Caco-2 (cell line): ENCODE measurements around the gene CCDC85C. TPM values are rescaled to one million over a fixed set of nuclear protein-coding genes. Genes with fewer than 3 reads are reported as not detected.

Source experiments
- BruUV-seq: library from RNA; stranded (reverse); fragments of 400-500 nt; replicated peaks from 2 replicates; lab custom pipeline; 2021; lab: Mats Ljungman, UMichigan
- CTCF ChIA-PET: fragments of 300-600 bp; sonication (Branson Sonifier 250); formaldehyde crosslinking; loops from one replicate; lab custom pipeline; 2022; ENCODE audit warnings: antibody characterized with exemption; lab: Charles Lee
- POLR2A ChIA-PET: fragments of 300-600 bp; sonication (Branson Sonifier 250); formaldehyde crosslinking; loops from one replicate; lab custom pipeline; 2022; ENCODE audit warnings: antibody characterized with exemption; lab: Charles Lee
- DNase-seq, 2 experiments: peaks; one replicate each; pipeline versions ENCODE4 v3.0.0 to v3.0.0-alpha.2; 2020 to 2022
- H3K27me3 ChIP-seq: replicated peaks from 2 replicates; pipeline ENCODE4 v1.6.0; 2011; ENCODE audit warnings: low read length; ENCODE audit not compliant: control insufficient read depth, insufficient read depth
- H3K36me3 ChIP-seq: 2 replicates; pipeline ENCODE4 v1.5.1; 2011; ENCODE audit warnings: low read length; ENCODE audit not compliant: control insufficient read depth, insufficient read depth
- H3K4me1 ChIP-seq: fragments of 250-450 bp; sonication (Bioruptor Pico); 2 replicates; pipeline ENCODE4 v1.5.1; 2020; ENCODE audit warnings: mild to moderate bottlenecking
- H3K4me3 ChIP-seq: 2 replicates; pipeline ENCODE4 v1.5.1; 2011; ENCODE audit warnings: low read depth, mild to moderate bottlenecking, control low read depth, low read length
- H3K9me3 ChIP-seq: fragments of 250-450 bp; sonication (Bioruptor Pico); 2 replicates; pipeline ENCODE4 v1.5.1; 2020; ENCODE audit warnings: mild to moderate bottlenecking, moderate library complexity
- H3K27ac Mint-ChIP-seq: one replicate; pipeline ENCODE4 v1.8.0; 2022; ENCODE audit warnings: mixed read lengths; ENCODE audit not compliant: unreplicated experiment
- H3K27me3 Mint-ChIP-seq: one replicate; pipeline ENCODE4 v1.8.0; 2022; ENCODE audit warnings: mixed read lengths; ENCODE audit not compliant: insufficient read depth, unreplicated experiment
- H3K36me3 Mint-ChIP-seq: one replicate; pipeline ENCODE4 v1.8.0; 2022; ENCODE audit warnings: mild to moderate bottlenecking, mixed read lengths; ENCODE audit not compliant: insufficient read depth, unreplicated experiment
- H3K4me1 Mint-ChIP-seq: one replicate; pipeline ENCODE4 v1.8.0; 2022; ENCODE audit warnings: low read depth, mixed read lengths; ENCODE audit not compliant: unreplicated experiment
- H3K4me3 Mint-ChIP-seq: one replicate; pipeline ENCODE4 v1.8.0; 2022; ENCODE audit warnings: mild to moderate bottlenecking, moderate library complexity, mixed read lengths; ENCODE audit not compliant: unreplicated experiment
- H3K9me3 Mint-ChIP-seq: one replicate; pipeline ENCODE4 v1.8.0; 2022; ENCODE audit warnings: mixed read lengths; ENCODE audit not compliant: unreplicated experiment
- CTCF ChIP-seq, 2 experiments: fragments of 200-600 bp in 1 of 2; IDR thresholded peaks; 1 replicate in 1 of 2; 2 replicates in 1 of 2; pipeline versions ENCODE4 v1.5.1 to v1.8.0; 2011 to 2022; ENCODE audit warnings: antibody characterized with exemption in 1 of 2, control low read depth in 1 of 2, inconsistent platforms in 1 of 2, low read depth in 1 of 2, low read length in 1 of 2, mild to moderate bottlenecking in 1 of 2, moderate library complexity in 1 of 2; ENCODE audit not compliant: insufficient read depth in 1 of 2, severe bottlenecking in 1 of 2, unreplicated experiment in 1 of 2
- intact Hi-C: fragments of 100-400 bp; cut with micrococcal nuclease; formaldehyde crosslinking; loops from one replicate; pipeline ENCODE4 v1.10.0; 2022; ENCODE audit not compliant: unreplicated experiment
- total RNA-seq: library from RNA; stranded (reverse); gene quantifications from 2 replicates; pipeline ENCODE4 v1.2.3, GENCODE V29; 2022

CCDC85C gene
- total RNA-seq, 1 experiment from 2014 or later = 76.2 TPM

GRCh38 chr14:99511421-99512109 lies 92.4 kb downstream of the CCDC85C start:
- no TSS peak for BruUV-seq
- intact Hi-C loops = no loop called here
- H3K27me3 ChIP-seq = no peaks in the 10 kb centered on the region

DNA sequence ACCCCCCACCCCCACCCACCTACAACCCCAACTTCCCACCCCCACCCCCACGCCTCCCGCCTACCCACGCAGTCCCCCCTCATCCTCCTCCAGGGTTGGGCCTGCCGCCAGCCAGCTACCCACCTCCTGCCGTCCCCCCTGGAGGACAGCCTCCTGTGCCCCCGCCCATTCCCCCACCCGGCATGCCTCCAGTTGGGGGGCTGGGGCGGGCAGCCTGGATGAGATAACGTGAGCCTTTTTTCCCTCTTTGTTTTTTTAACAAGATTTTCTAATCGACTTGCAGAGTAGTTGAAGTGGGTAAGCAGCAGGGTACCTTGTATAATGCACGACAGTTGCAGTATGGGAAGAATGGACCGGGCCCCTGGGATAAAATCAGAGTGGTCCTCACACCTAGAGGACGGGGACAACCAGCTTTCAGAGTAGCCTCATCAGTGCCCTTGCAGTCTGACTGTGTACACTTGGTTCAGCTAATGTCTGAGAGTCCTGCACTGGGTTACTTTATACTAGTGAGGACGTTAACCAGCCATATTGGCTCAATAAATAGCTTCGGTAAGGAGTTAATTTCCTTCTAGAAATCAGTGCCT lies 93.4 kb downstream of the CCDC85C start:
- no peaks in the 10 kb centered on the region for H3K4me1 ChIP-seq
- no peak overlapping the region for H3K4me3 ChIP-seq
- no peaks in the 10 kb centered on the region for H3K4me1 Mint-ChIP-seq
- H3K27me3 Mint-ChIP-seq = no peaks in the 10 kb centered on the region
- TF ChIP-seq CTCF (IDR thresholded peaks at IDR 0.05; ENCODE audit: insufficient read depth in 1 of 2, low read depth in 1 of 2, low read length in 1 of 2, severe bottlenecking in 1 of 2, unreplicated experiment in 1 of 2) = no peak
- TSS peak; percentile 98 for BruUV-seq
- CTCF ChIA-PET = no interaction called here
- intact Hi-C loops = no loop called here
- H3K4me3 Mint-ChIP-seq = no peak overlapping the region
- no peak overlapping the region for H3K27ac Mint-ChIP-seq
- no peak for DNase-seq
- peaks cover 86% of the 10 kb centered on the region for H3K36me3 Mint-ChIP-seq
- peaks cover 9% of the 10 kb centered on the region for H3K36me3 ChIP-seq
- no peaks in the 10 kb centered on the region for H3K9me3 Mint-ChIP-seq
- POLR2A ChIA-PET = no interaction called here
- H3K27me3 ChIP-seq = no peaks in the 10 kb centered on the region
- no peaks in the 10 kb centered on the region for H3K9me3 ChIP-seq

More at GRCh38 chr14:99511421-99512109, 92.4 kb downstream of the CCDC85C start:
- H3K36me3 Mint-ChIP-seq = peaks cover 84% of the 10 kb centered on the region
- Histone ChIP-seq H3K36me3 (peaks cover 6% of the 10 kb centered on the region), H3K4me3 (no peak overlapping the region), H3K4me1 (no peaks in the 10 kb centered on the region), H3K9me3 (no peaks in the 10 kb centered on the region)
- no peaks in the 10 kb centered on the region for H3K4me1 Mint-ChIP-seq
- no peaks in the 10 kb centered on the region for H3K9me3 Mint-ChIP-seq
- no peak overlapping the region for H3K4me3 Mint-ChIP-seq
- peak overlapping the region; percentile 29 for H3K27ac Mint-ChIP-seq
- CTCF ChIA-PET = interaction anchor here (0.7 kb wide), 1 partner anchor 22 kb away, joined by 3 read pairs; no protein-coding TSS in a partner anchor
- POLR2A ChIA-PET = no interaction called here
- TF ChIP-seq CTCF (IDR thresholded peaks at IDR 0.05; ENCODE audit: insufficient read depth in 1 of 2, low read depth in 1 of 2, low read length in 1 of 2, severe bottlenecking in 1 of 2, unreplicated experiment in 1 of 2) = no peak
- no peaks in the 10 kb centered on the region for H3K27me3 Mint-ChIP-seq
- no peak for DNase-seq

- H3K4me1 Mint-ChIP-seq = no peaks in the 10 kb centered on the region
- H3K4me3 Mint-ChIP-seq = no peak overlapping the region
- Histone ChIP-seq H3K9me3 (no peaks in the 10 kb centered on the region), H3K4me1 (no peaks in the 10 kb centered on the region), H3K4me3 (no peak overlapping the region), H3K27me3 (no peaks in the 10 kb centered on the region), H3K36me3 (peaks cover 9% of the 10 kb centered on the region)
- H3K27me3 Mint-ChIP-seq = no peaks in the 10 kb centered on the region
- ChIA-PET CTCF (no interaction called here), POLR2A (no interaction called here)
- peak overlapping the region; percentile 59 for H3K27ac Mint-ChIP-seq
- no peak for TF ChIP-seq CTCF (IDR thresholded peaks at IDR 0.05; ENCODE audit: insufficient read depth in 1 of 2, low read depth in 1 of 2, low read length in 1 of 2, severe bottlenecking in 1 of 2, unreplicated experiment in 1 of 2)
- DNase-seq = no peak
- no TSS peak for BruUV-seq
- H3K36me3 Mint-ChIP-seq = peaks cover 85% of the 10 kb centered on the region
- intact Hi-C loops = no loop called here
- no peaks in the 10 kb centered on the region for H3K9me3 Mint-ChIP-seq
Observed at GRCh38 chr14:99509871-99510555, 94.0 kb downstream of the CCDC85C start.
